GM19043 (cell line): Measurements from ENCODE around the gene MBNL1.
A peak's percentile ranks its signal among the peaks of the same experiment; 100 is the strongest.

Experiments
- ATAC-seq: cut with Tn5 transposase; IDR thresholded peaks from one replicate; pipeline ENCODE4 v1.9.1; 2021; ENCODE audit warnings: low read depth; ENCODE audit not compliant: unreplicated experiment

Gene MBNL1

GRCh38 chr3:152271501-152272236, 2.9 kb downstream of the MBNL1 start:
- ATAC-seq, result no peak

DNA sequence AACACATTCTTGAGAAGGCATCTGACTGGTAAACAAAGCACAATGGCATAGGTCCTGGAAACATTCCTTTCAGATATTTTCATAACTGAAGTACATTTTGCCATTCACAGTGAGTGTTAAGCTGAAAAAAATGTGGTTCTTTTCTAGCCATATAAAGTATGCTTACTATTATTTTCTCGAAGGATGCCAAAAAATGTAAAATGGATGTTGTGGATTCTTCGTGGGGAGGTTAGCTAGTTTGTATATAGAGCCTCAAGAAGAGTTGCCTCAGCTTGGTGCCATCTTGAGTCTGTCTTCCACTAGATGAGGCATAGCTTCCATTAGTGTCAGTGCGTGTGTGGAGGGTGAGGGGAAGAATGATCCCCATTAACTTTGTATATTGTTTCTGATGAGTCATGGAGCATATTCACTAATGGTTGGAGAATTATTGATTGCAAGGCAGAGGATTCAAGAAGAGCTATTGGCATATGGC, 4.1 kb downstream of the MBNL1 start:
- ATAC-seq, result no peak

- no peak for ATAC-seq
Measured at GRCh38 chr3:152276681-152277080, 8.0 kb downstream of the MBNL1 start.

- ATAC-seq, result no peak
Measured at GRCh38 chr3:152277198-152277597, 8.5 kb downstream of the MBNL1 start.

DNA sequence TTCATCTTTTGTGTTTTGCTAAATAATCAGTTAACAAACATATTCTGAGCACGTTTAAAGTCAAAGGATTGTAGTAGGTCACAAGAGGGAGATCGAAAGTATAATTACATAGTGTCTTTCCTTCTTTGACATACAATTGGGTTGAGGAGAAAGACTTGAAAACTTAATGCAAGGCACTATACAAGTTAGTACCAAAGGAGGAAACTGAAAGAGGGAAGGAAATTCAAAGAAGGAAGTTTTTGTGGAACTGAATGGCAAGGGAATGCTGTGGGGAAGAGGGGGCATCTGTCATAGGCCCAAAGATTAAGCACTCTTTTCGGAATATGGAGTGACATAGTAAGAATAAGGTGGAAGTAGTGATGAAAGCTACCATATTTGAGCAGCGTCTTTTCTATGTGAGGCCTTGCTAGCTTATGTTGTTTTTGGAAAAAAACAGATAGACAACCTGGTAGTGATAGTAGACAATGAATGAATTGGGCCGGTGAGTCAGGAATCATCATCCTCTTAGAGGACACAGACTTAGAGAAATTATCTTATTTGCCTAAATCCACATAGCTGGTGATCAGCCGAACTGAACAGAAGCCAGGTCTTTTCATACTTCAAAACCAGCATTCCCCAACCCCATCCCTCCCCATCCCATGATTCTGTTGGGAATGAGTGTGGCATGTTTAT, 10.2 kb downstream of the MBNL1 start:
- no peak for ATAC-seq

DNA sequence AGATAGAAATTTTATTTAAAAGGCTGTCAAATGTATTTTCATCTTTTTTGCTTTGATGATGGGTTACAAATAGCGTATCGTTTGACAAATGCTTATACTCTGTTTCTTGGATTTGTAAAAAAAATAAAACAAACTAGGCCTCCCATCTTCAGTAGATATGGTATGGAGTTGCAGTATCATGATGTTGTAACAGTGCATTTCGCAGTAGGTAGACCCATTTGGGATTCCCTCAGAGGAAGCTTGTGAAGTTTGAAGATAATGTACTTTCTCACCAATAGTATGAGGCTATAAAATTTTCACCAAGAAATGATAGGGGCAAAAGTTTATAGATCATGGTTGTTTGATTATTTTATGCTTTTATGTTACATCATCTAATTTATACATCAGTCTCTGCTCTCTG, 10.8 kb downstream of the MBNL1 start:
- ATAC-seq, result no peak

GRCh38 chr3:152280539-152280938, 11.8 kb downstream of the MBNL1 start:
- ATAC-seq, result no peak

- peak; percentile 69 for ATAC-seq
Measured at GRCh38 chr3:152281133-152281713, 12.5 kb downstream of the MBNL1 start.

DNA sequence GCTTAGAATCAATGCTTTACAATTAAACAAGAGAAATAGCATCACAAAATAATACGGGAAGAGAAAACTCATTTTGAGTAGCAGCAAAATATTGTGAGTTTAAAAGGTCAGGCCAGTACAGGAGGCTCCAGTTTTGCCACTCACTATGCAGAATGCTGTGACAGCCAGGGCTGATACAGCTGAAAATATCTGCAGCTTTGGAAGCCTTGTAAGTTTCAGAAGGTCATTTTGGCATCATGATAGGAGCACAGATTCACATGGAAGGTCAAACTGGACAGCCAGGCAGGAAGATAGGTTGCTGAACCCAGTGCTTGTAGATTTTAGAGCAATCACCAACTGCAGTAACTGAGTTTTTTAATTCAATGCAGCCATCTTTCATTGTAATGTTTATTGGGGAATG, 14.1 kb downstream of the MBNL1 start:
- no peak for ATAC-seq

GRCh38 chr3:152283492-152284381, 15.0 kb downstream of the MBNL1 start:
- no peak for ATAC-seq

- ATAC-seq, result no peak
Measured at GRCh38 chr3:152284906-152285305, 16.2 kb downstream of the MBNL1 start.

DNA sequence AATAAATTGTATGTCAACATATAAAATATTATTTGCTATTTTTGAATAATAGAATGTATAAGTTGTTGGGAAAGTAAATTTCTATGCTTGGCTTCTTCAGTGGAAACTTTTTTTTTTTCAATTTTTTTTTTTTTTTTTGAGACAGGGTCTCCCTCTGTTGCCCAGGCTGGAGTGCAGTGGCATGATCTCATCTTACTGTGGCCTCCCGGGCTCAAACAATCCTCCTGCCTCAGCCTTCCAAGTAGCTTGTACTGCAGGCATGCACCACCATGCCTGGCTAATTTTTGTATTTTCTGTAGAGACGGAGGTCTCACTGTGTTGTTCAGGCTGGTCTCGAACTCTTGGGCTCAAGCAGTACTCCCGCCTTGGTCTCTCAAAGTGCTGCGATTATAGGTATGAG, 16.8 kb downstream of the MBNL1 start:
- no peak for ATAC-seq

DNA sequence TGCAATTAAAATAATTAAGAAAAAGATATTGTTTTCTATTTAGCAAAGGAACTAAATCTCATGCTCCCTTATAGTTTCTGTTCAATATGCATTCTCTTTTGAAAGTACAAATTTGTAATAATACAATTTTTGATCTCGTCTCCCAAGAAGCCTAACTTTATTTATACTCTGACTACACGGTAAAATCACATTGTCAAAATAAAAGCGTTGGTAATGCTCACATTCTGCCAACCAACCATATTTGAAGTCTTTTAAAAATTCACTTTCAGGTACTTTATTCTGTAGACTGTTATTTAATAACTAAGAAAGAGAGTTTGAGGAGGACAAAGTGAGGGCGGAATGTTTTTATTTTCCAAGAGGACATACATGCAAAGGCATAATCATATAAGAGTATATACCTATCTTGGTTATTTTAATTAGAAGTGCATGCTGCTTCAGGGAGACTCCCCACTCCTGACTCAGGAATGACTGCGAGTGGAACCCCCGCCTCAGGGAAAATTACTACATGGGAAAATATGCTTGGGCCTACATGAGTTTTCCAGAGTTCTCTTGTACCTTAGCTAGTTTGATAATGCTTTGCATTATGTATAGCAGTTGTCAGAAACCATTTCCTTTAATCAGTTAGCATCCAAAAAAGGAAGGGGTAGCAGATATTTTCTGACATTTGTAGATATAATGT, 19.3 kb downstream of the MBNL1 start:
- no peak for ATAC-seq

DNA sequence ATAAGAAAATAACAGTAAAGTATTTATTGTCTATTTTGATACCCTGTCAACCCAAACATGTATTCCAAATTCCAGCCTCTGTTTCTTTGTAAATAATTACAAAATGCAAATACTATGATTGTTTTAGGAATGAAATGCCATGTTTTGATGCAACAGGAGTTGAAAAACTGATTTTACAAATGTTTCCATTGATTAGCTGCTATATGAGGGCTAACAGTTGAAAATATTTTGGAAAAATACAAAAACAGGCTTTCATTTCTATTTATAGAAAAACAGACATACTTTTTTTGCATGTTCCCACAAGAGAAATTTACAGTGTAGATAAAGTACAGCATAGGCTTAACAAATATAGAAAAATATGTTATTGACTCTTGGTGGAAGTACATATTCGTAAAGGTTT, 20.0 kb downstream of the MBNL1 start:
- no peak for ATAC-seq

DNA sequence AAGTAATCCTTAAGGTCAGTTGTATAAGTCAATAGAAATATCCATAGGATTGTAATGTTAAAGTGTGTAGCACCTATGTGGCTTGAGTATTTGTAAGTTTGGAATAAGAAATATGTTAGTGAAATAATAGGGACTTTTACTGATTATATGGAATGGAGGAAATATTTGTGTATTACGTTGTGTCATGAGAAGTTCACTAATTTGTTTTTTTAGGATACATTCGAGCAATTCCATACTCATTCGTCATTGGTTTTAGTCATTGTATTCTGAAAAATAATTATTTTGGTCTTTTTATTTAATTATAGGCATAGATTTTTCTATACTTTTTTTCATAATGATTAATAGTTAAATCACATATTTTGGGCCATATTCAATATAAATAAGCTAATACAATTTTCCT, 21.0 kb downstream of the MBNL1 start:
- no peak for ATAC-seq

GRCh38 chr3:152290374-152290773, 21.6 kb downstream of the MBNL1 start:
- ATAC-seq, result no peak

- ATAC-seq, result no peak
Measured at GRCh38 chr3:152291238-152291637, 22.5 kb downstream of the MBNL1 start.

DNA sequence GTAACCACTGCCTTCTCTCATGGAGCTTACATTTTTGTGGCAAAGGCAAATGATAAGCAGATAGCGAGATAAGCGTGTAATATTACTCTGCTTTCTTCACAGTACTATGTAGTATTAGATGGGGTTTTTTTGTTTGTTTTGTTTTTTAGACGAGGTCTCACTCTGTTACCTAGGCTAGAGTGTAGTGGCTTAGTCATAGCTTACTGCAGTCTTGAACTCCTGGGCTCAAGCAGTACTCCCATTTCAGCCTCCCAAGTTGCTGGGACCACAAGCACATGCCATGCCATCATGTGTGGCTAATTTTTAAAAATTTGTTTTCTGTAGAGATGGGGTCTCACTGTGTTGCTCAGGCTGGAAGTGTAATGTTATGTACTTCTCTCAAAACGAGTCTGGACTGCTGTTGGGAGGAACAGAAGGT, 22.9 kb downstream of the MBNL1 start:
- ATAC-seq, result no peak

DNA sequence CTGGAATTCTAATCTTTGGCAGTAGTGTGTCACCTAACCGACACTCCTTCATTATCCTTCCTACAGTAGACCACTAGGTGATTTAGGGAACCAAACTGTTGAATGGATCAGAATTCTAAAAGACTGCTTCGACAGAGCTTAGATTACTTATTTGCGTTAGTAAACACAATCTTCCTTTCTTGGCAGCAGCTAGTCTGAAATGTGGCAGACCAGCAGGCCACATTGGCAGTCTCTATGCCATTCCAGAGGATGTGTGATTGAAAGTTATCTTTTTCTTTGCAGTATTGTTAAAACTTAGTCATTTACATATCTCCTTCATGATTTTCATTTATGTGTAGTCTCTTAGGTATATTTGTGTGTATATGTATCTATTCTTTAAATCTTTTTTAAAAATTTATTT, 23.6 kb downstream of the MBNL1 start:
- ATAC-seq, result no peak

- ATAC-seq, result no peak
Measured at GRCh38 chr3:152293347-152294006, 24.7 kb downstream of the MBNL1 start.
